ENCODE results near the gene CAPN15.

The CAPN15 gene

GRCh38 chr16:561957-562938 is 34.7 kb downstream of the CAPN15 start:
- no peak for DNase-seq (ENCODE audit: low spot score)
- TF ChIP-seq CTCF (IDR thresholded peaks at IDR 0.05; ENCODE audit: extremely low read depth, insufficient read depth, missing control alignments), result no peak
- in situ Hi-C loops (cut with MboI; ENCODE audit: low pct_unique_long_range_greater_than_20kb, low sequenced_read_pairs, unreplicated experiment), result no loop called here

GRCh38 chr16:563072-563644 is 35.6 kb downstream of the CAPN15 start:
- in situ Hi-C loops (cut with MboI; ENCODE audit: low pct_unique_long_range_greater_than_20kb, low sequenced_read_pairs, unreplicated experiment), result no loop called here
- no peak for TF ChIP-seq CTCF (IDR thresholded peaks at IDR 0.05; ENCODE audit: extremely low read depth, insufficient read depth, missing control alignments)
- DNase-seq (ENCODE audit: low spot score), result no peak

GRCh38 chr16:564690-565418 is 37.3 kb downstream of the CAPN15 start:
- no peak for TF ChIP-seq CTCF (IDR thresholded peaks at IDR 0.05; ENCODE audit: extremely low read depth, insufficient read depth, missing control alignments)
- DNase-seq (ENCODE audit: low spot score), result no peak
- in situ Hi-C loops (cut with MboI; ENCODE audit: low pct_unique_long_range_greater_than_20kb, low sequenced_read_pairs, unreplicated experiment), result no loop called here

GRCh38 chr16:565419-566330 is 38.2 kb downstream of the CAPN15 start:
- in situ Hi-C loops (cut with MboI; ENCODE audit: low pct_unique_long_range_greater_than_20kb, low sequenced_read_pairs, unreplicated experiment), result no loop called here
- DNase-seq (ENCODE audit: low spot score), result no peak

GRCh38 chr16:566475-567372 is 39.2 kb downstream of the CAPN15 start, which contains the start of gene NHLRC4:
NHLRC4 (plus strand) TSS chr16:567005; CDS start chr16:568048, 1,043 bp downstream.
- in situ Hi-C loops (cut with MboI; ENCODE audit: low pct_unique_long_range_greater_than_20kb, low sequenced_read_pairs, unreplicated experiment), result no loop called here
- peak; percentile 95 for DNase-seq (ENCODE audit: low spot score)
- no peak for TF ChIP-seq CTCF (IDR thresholded peaks at IDR 0.05; ENCODE audit: extremely low read depth, insufficient read depth, missing control alignments)

More at GRCh38 chr16:565419-566330, 38.2 kb downstream of the CAPN15 start:
- no peak for TF ChIP-seq CTCF (IDR thresholded peaks at IDR 0.05; ENCODE audit: extremely low read depth, insufficient read depth, missing control alignments)

Measured in GM13977 (cell line).